ENCODE results near the gene DNAJB13.
"Not testable (repeated sequence)": the region's sequence is repeated elsewhere in the genome, so short reads cannot be mapped to it uniquely, and the experiment has no call there.

The DNAJB13 gene, protein sequence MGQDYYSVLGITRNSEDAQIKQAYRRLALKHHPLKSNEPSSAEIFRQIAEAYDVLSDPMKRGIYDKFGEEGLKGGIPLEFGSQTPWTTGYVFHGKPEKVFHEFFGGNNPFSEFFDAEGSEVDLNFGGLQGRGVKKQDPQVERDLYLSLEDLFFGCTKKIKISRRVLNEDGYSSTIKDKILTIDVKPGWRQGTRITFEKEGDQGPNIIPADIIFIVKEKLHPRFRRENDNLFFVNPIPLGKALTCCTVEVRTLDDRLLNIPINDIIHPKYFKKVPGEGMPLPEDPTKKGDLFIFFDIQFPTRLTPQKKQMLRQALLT

DNA sequence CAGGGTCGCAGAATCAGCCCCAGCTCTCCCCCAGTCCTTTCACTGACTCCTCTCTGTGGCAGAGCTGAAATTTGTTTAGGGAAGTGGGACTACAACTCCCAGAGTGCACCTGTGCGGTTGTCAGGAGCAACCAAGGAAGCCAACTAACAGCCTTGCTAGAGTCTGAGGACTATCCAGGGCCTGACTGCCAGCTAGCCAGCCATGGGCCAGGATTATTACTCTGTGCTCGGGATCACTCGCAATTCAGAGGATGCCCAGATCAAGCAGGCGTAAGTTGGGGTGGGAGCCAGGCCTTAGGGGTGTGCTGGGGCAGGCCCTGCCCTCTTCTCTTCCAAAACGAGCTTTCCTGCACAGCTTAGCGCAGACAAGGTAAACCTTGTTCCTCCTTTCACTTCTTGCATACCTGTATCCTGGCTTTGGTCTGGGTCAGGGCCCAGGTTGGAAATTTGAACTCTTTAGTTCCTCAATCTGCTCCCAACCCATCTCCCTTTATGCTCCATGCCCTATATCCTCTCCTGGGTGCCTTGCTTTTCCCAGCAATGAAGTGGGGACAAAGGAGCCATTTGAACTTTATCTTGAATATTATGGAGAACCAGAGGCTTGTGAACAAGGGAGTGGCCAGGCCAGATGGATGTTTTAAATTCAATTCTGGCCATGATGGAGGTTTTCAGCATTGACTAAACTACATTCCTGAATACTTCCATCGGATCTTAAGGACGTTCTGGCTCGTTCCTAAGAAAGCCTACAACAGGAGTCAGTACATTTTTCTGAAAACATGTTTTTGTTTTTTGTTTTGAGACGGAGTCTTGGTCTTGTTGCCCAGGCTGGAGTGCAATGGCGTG is at the start of gene DNAJB13:
Gene DNAJB13 (plus strand): TSS at position 158 of the 842 bp plus-strand sequence. CDS start 44 bp downstream, at position 202.
- no peak for FAIRE-seq

DNA sequence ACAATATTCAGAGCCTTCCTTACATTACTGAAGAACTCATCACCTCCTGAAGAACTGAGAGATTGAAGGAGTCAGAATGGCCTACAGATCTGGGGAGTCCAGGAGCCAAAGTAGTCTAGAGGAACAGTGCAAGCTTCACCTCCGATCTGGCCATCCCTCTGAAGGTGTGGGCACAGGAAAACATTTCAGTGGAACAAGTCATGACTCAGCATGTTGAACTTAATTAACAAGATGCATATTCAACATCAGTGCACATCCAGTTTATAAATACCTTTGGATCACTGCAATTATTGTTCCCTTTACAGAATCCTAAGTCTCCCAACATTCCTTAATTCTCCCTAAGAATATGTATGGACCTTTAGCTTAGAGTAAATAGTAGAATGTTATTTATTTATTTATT is 48.5 kb upstream of the DNAJB13 start:
- FAIRE-seq: no peak

DNA sequence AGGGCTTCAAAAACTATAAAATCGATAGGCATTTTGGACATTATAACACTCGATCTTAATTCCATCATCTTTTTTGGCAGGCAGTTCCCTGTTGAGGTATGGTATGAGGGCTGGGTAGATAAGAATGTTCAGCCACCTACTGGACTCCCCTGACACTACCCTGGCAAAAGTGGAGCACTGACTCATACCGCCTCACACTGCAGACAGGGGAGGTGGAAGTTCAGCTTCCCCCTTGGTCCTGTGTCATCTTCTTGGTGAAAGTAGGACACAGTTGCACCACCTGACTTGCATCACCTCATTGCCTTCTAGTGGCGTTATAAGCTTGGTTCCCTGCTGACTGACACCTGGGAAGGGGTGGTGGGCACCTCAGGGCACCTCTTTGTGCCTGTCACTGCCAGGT is 43.6 kb upstream of the DNAJB13 start:
- no peak for FAIRE-seq

DNA sequence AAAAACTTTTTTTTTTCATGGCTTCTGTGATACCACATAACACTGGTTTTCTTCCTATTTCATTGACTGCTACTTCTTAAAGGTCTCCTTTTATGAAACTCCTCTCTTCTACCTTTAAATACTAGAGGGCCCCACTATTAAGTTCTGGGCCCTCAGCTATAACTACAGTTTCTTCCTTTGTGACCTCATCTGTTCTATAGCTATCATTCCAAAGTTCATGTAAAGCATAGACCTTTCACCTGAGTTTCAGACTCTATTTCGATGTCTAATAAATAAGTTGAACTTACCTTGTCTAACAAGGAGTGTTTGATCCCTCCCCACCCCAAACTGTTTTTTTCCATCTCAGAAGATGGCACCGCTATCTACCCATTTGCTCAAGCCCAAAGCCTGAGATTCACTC is 38.8 kb upstream of the DNAJB13 start:
- FAIRE-seq: no peak

DNA sequence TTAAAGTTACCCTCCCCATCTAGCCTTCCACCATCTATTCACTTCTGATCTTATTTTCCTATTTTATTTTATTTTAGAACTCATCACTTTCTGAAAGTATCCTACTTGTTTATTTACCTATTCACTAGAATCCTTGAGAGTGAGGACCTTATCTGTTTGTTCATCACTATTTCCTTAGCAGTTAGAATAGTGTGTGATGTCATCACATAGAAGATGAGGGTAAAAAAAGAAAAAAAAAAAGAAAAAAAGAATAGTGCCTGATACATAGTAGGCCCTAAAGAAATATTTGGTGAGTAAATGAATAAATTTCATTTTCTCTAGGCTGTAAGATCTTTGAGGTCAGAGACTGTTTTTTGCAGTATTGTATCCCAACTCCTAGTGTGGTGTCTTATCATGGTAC is 37.4 kb upstream of the DNAJB13 start:
- FAIRE-seq: no peak

DNA sequence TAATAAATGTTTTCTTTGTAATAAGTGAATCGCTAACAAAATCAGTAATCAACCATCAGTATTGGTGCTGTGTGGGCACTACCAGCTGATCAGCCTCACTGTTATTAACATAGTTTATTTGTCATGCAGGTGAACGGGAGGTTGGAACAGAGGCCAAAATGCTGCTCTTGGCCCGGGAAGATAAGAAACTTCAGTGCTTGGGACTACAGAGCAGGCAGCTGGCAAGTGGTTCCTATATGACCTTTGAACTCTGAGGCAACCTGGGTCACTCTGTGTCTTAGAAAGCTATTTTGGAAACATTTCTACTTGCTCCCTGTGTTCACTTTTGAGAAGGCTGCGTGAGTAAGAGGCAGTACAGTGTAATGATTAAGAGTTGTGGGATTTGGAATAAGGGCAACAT is 36.5 kb upstream of the DNAJB13 start:
- FAIRE-seq: no peak

DNA sequence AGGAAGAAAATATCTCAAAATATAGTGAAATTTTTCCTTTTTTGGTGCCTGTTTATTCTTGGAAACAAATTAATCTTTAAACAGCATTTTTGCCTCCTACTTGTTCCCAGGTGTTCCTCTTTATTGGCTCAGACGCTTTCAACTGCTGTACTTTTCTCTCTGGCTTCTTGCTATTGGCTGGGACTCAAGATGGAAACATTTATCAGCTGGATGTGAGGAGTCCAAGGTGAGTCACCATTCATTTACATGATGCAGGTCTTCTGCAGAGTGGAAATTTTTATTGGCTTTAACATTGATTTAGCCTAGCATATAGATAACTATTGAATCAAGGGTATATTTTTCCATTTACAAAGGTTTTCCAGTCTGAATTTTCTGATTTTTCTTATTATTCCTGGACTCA is 34.4 kb upstream of the DNAJB13 start:
- FAIRE-seq: no peak

DNA sequence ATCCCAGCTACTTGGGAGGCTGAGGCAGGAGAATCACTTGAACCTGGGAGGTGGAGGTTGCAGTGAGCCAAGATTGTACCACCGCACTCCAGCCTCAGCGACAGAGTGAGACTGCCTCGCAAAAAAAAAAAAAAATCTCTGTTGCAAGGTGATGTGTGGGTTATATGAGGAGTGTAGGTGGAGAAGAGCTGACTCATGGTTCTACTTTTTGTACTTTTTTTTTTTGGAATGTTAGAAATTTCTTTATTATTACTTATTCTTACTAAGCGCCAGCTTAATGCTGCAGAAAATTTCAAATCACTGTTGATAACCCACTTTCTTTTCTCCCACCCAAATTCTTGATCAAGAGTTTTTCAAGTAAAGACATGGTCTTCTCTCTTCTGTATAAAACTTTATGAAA is 29.6 kb upstream of the DNAJB13 start:
- no peak for FAIRE-seq

DNA sequence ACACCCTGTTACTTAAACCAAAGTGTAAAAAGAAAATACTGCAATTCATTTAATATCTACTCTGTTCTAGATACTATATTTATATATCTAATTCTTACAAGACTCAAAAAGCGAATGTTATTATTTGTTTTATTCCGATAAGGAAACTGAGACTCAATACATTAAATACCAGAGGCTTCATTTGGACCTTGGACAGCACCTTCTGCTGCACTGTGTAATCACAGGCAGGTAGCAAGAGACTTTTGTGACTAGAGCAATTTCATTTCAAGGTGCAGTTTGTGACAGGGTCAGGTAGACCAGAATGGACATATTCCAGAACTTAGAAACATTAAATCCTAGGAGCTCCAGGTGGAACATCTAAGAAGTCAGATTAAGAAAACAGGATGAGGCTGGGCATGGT is 21.4 kb upstream of the DNAJB13 start:
- FAIRE-seq: no peak

DNA sequence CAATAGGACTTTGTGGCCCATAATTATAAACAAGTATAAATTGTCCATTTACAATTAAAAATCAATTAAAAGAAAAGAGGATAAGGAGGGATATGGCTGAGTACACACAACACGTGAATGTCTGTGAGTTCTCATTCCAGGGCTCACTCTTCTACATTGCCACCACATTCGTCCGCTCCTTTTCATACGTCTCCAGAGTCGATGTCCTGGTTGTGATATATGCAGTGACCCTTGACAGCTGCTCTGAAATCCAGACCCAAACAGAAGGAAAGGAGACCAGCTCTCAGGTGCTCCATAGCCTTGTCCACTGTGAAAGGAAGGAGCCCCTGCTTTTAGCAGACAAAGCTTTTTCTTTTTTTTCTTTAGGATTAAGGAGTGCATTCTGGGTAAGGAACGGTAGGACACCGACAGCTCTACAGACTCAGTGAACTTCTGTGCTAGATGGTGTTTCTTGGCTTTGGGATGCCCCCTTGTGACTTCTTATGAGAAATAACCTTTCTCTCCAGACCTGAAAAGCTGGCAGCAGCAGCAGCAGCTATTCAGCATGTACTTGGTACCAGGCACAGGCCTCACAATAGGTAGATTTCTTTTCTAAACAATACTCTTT is 19.7 kb upstream of the DNAJB13 start:
- FAIRE-seq: no peak

DNA sequence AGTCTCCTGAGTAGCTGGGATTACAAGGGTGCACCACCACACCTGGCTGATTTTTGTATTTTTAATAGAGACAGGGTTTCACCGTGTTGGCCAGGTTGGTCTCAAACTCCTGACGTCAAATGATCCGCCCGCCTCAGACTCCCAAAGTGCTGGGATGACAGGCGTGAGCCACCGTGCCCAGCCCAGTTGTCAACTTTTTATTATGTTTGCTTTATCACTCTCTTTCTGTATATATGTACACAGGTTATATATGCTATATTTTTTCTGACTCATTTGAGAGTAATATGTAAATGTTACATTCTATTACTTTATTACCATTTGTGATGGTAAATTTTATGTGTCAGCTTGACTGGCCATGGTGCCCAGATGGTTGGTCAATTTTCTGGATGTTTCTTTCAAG is 18.9 kb upstream of the DNAJB13 start:
- no peak for FAIRE-seq

DNA sequence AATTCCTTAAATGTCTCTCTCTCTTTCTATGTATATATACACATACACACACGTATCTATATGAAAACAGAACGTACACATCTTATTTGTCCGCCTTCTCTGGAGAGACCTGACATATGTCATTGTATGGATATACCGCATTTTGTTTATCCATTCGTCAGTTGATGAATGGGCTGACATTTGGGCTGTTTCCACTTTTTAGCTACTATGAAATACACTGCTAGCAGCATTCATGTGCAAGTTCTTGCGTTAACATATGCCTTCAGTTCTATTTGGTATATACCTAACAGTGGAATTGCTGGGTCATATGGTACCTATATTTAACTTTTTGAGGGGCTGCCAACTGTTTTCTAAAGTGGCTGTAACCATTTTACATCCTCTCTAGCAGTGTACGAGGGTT is 18.0 kb upstream of the DNAJB13 start:
- FAIRE-seq: no peak

DNA sequence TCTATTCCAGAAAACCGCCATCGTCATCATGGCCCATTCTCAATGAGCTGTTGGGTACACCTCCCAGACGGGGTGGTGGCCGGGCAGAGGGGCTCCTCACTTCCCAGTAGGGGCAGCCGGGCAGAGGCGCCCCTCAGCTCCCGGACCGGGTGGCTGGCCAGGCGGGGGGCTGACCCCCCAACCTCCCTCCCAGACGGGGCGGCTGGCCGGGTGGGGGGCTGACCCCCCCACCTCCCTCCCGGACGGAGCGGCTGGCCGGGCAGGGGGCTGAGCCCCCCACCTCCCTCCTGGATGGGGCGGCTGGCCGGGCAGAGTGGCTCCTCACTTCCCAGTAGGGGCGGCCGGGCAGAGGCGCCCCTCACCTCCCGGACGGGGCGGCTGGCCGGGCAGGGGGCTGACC is 14.8 kb upstream of the DNAJB13 start:
- FAIRE-seq: not testable (repeated sequence)

DNA sequence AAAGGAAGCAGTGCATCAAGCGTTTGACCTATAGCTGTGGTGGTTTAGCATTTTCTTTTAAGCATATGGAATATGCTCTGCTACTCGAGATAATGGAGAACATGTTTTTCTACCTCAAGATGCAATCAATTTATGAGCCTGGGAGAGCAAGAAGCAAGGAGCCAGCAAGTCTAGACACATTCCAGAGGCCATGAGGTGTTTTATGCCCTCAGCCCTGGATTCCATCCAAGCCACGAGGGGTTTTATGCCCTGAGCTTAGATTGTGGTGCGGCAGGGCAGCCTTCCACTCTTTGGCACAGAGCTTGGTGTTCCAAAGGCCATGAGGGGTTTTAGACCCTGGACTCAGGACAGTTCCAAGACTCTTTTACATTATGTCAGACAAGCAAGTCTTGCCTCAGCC is 11.7 kb upstream of the DNAJB13 start:
- no peak for FAIRE-seq

DNA sequence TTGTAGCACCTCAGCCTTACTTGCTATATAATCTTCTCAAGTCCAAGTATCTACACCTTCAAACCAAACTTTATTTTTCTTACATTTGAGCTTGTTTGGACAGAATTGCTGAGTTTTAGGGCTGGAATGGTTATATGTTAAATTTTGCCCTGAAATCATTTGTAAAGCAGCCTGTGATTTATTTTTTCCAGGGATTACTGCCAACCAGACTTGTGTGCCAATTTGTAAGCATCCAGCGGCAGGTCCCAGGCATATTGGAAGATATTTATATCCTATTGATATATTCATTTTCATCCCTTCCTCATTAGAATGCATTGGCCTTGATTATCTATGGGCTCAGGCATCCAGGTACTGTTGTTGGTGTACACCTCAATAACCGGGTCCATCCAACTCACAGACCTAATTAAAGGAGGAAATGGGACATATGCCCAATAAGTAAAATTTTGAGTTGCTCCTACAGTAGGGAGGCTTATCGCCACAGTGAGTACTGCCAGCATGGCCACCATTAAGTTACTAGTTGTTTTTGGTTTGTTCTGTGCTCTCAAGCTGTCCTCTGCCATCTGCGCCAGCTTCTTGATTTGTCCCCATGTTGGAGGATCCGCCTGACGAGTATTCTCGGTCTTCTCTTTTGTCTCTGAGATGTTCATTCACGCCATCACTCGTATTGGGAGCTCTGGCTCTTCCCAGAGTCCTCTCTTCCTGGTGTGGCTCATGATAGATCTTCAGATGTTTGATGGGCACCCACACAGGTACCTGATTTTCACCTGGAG is 9.8 kb upstream of the DNAJB13 start:
- FAIRE-seq: no peak

DNA sequence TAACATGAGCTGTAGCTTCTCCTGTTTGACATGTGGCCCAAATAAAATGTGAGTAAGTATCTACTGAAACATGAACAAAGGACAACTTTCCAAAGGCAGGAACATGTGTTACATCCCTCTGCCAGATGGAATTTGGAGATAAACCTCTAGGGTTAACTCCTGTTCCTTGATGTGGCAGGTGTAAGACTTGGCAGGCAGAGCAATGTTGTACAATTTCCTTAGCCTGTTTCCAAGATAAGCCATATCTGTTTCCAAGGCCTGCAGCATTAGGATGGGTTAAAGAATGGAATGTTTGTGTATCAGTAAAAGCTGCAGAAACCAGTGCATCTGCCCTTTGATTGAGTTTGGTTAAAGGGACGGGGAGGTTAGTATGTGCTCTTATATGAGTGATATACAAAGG is 8.8 kb upstream of the DNAJB13 start:
- no peak for FAIRE-seq

DNA sequence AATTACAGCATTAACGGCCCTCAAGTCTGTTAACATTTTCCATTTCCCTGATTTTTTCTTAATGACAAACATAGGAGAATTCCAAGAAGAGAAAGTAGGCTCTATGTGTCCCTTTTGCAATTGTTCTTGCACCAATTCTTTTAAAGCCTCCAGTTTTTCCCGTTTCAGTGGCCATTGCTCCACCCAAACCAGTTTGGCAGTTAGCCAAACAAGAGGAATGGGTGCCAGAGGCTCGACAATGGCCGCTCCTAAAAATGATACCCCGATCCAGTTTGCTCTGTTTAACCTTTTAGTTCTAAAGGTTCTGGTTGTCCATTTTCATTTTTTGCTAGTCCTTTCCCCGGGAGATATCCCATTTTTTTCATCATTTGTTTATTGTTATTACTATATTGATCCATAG is 6.7 kb upstream of the DNAJB13 start:
- FAIRE-seq: no peak

DNA sequence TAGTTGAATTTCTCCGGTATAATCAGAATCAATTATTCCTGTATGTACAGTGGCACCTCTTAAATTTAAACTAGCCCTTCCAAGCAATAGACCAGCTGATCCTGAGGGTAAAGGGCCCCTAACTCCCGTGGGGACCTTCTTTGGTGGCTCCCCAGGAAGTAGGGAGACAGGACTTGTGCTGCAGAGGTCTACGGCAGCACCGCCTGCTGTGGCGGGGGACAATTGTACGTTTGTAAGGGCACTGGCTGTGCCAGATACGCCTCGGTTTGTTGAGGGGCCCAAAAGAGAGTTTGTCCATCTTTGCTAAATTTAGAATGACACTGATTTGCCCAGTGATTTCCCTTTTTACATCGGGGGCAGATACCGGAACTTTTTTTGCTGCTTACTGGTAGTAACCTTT is 5.9 kb upstream of the DNAJB13 start:
- FAIRE-seq: no peak

DNA sequence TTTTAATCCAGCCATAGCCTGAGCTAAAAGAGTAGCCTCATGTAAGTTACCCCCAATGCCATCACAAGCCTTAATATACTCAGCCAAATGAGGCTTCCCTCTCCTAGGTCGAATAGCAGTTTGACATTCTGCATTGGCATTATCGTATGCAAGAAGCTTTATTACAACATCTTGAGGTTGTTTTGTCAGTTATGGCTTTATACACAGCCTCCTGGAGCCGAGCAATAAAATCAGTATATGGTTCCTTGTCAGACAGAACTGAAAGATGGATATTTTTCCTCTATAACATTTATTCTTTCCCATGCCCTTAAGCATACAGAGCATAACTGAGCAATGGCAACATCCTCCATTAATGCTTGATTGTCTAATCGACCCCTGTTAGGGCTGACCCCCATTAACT is 5.4 kb upstream of the DNAJB13 start:
- FAIRE-seq: no peak

DNA sequence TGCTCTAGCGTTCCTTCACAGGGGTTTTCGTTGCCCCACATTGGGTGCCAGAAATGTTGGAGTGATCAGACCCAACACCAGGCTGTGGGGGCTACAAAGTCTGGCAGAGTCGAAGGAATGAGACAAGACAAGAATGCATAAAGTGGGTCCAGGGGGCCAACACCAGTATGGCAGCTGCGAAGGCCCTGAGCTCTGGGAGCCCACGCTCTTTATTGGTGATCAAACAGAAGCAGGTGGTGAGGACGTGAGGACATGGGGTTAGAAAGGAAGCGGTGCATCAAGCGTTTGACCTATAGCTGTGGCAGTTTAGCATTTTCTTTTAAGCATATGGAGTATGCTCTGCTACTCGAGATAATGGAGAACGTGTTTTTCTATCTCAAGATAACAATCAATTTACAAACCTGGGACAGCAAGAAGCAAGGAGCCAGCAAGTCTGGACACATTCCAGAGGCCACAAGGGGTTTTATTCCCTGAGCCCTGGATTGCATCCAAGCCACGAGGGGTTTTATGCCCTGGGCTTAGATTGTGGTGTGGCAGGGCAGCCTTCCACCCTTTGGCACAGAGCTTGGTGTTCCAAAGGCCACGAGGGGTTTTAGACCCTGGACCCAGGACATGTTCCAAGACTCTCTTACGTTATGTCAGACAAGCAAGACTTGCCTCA is 3.9 kb upstream of the DNAJB13 start:
- no peak for FAIRE-seq

DNA sequence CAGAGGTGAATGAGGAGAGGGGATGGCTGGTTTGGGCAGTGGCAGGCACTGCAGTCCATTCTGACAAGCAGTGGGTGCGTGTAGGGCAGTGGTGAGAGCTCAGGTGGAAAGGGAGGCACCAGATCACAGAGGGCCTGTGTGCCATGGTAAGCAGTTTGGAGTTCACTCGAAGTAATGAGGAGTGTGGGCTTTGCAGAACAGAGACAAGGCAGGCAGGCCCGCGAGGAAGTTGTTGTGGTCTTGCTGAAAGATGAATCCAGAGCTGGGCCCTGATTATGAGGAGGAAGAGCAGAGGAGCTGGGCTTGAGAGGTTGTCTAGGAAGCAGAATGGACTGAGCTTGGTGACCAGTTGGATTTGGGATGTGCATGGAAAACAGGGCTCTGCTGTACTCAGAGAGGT is 1.6 kb upstream of the DNAJB13 start:
- no peak for FAIRE-seq

DNA sequence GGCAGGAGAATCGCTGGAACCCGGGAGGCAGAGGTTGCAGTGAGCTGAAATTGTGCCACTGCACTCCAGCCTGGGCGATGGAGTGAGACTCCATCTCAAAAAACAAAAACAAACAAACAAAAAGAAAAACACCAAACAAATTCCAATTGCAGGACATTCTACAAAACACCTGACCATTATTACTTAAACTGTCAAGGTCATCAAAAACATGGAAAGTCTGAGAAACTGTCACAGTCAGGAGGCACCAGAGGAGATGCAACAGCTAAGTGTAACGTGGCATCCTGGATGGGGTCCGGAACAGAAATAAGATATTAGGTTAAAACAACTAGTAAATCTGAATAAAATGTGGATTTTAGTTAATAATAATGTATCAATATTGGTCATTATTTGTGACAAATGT is 914 bp upstream of the DNAJB13 start:
- FAIRE-seq: no peak

DNA sequence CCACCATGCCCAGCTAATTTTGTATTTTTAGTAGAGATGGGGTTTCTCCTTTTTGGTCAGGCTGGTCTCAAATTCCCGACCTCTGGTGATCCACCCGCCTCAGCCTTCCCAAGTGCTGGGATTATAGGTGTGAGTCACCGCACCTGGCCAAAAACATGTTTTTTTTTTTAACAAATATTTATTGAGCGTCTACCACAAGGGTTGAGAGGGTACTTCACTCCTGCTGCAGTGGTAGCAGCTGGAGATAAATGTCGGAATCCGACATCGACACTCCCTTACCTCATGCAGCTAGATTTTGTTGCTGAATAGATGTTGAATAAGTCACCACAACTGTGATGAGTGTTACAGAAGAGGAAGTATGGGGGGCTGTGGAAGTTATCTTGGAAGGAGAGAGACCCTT is 971 bp downstream of the DNAJB13 start:
- no peak for FAIRE-seq

All from colon (tissue), 2 donors.